Eye (tissue), 1 donor: ENCODE measurements around the gene PRUNE2.

Source experiments
- DNase-seq: peaks from one replicate; pipeline ENCODE4 v3.0.0-alpha.2; 2015

PRUNE2 gene

GRCh38 chr9:76651119-76651705 lies 254.7 kb downstream of the PRUNE2 start:
- DNase-seq, result no peak

GRCh38 chr9:76650692-76651091 lies 255.2 kb downstream of the PRUNE2 start:
- no peak for DNase-seq

GRCh38 chr9:76649894-76650293 lies 256.0 kb downstream of the PRUNE2 start:
- DNase-seq, result no peak

- DNase-seq, result no peak
Observed at GRCh38 chr9:76646249-76646648, 259.7 kb downstream of the PRUNE2 start.

- DNase-seq, result no peak
Observed at GRCh38 chr9:76644647-76645250, 261.2 kb downstream of the PRUNE2 start.

- no peak for DNase-seq
Observed at GRCh38 chr9:76644171-76644570, 261.7 kb downstream of the PRUNE2 start.

GRCh38 chr9:76643399-76644117 lies 262.4 kb downstream of the PRUNE2 start:
- peak; percentile 12 for DNase-seq

GRCh38 chr9:76642701-76643209 lies 263.2 kb downstream of the PRUNE2 start:
- no peak for DNase-seq

- DNase-seq, result no peak
Observed at GRCh38 chr9:76642074-76642473, 263.8 kb downstream of the PRUNE2 start.

- no peak for DNase-seq
Observed at GRCh38 chr9:76638001-76638400, 267.9 kb downstream of the PRUNE2 start.

GRCh38 chr9:76637416-76637815 lies 268.5 kb downstream of the PRUNE2 start:
- DNase-seq, result no peak

- DNase-seq, result no peak
Observed at GRCh38 chr9:76634356-76635054, 271.4 kb downstream of the PRUNE2 start.

- DNase-seq, result no peak
Observed at GRCh38 chr9:76630916-76631315, 275.0 kb downstream of the PRUNE2 start.

- DNase-seq, result no peak
Observed at GRCh38 chr9:76629205-76629990, 276.5 kb downstream of the PRUNE2 start.

GRCh38 chr9:76628155-76628554 lies 277.8 kb downstream of the PRUNE2 start:
- no peak for DNase-seq

- no peak for DNase-seq
Observed at GRCh38 chr9:76626980-76627379, 278.9 kb downstream of the PRUNE2 start.

- DNase-seq, result no peak
Observed at GRCh38 chr9:76626141-76626540, 279.8 kb downstream of the PRUNE2 start.

GRCh38 chr9:76624391-76625048 lies 281.4 kb downstream of the PRUNE2 start:
- DNase-seq, result peak; percentile 48

GRCh38 chr9:76620996-76621395 lies 284.9 kb downstream of the PRUNE2 start:
- DNase-seq, result no peak

- no peak for DNase-seq
Observed at GRCh38 chr9:76620581-76620980, 285.3 kb downstream of the PRUNE2 start.

GRCh38 chr9:76619640-76620039 lies 286.3 kb downstream of the PRUNE2 start:
- no peak for DNase-seq

GRCh38 chr9:76619197-76619596 lies 286.7 kb downstream of the PRUNE2 start:
- no peak for DNase-seq
